B cell (primary cell): ENCODE measurements around the gene GAPVD1.

Experiments used
- EZH2 ChIP-seq: IDR thresholded peaks from 2 replicates; pipeline ENCODE4 v1.6.1; 2012; ENCODE audit warnings: borderline replicate concordance, low read depth, mild to moderate bottlenecking, moderate library complexity, low read length; ENCODE audit not compliant: insufficient read depth, poor library complexity, severe bottlenecking
- TF ChIP-seq, protein P1 (sequence below): fragments of 200-600 bp; IDR thresholded peaks from one replicate; pipeline ENCODE4 v1.8.0; 2022; ENCODE audit warnings: antibody characterized with exemption, mild to moderate bottlenecking

- TF ChIP-seq, protein P1, sequence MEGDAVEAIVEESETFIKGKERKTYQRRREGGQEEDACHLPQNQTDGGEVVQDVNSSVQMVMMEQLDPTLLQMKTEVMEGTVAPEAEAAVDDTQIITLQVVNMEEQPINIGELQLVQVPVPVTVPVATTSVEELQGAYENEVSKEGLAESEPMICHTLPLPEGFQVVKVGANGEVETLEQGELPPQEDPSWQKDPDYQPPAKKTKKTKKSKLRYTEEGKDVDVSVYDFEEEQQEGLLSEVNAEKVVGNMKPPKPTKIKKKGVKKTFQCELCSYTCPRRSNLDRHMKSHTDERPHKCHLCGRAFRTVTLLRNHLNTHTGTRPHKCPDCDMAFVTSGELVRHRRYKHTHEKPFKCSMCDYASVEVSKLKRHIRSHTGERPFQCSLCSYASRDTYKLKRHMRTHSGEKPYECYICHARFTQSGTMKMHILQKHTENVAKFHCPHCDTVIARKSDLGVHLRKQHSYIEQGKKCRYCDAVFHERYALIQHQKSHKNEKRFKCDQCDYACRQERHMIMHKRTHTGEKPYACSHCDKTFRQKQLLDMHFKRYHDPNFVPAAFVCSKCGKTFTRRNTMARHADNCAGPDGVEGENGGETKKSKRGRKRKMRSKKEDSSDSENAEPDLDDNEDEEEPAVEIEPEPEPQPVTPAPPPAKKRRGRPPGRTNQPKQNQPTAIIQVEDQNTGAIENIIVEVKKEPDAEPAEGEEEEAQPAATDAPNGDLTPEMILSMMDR: no peak
- no peak for TF ChIP-seq EZH2
Observed at GRCh38 chr9:125271081-125271480, 9.5 kb downstream of the GAPVD1 start.
